OCI-LY1 (cell line): ENCODE measurements around the gene SLC29A1.

ENCODE experiments used
- CTCF ChIP-seq: fragments of 200-600 bp; sonication (generic), shearing (Covaris generic); IDR thresholded peaks from 2 replicates; pipeline ENCODE4 v1.5.1; 2017; ENCODE audit warnings: mild to moderate bottlenecking, antibody characterized with exemption, low read length, moderate library complexity, mixed read lengths
- EZH2 ChIP-seq: fragments of 200-600 bp; sonication (generic), shearing (Covaris generic); IDR thresholded peaks from 2 replicates; pipeline ENCODE4 v1.8.0; 2017; ENCODE audit warnings: borderline replicate concordance, mixed run types, mild to moderate bottlenecking, antibody characterized with exemption, low read length, moderate library complexity, mixed read lengths

GRCh38 chr6:44176130-44176761 is 47.1 kb upstream of the SLC29A1 start:
- no peak for TF ChIP-seq CTCF
- no peak for TF ChIP-seq EZH2
